IMR-90 (cell line): ENCODE measurements around the gene TMEM184B. TPM values are rescaled to one million over a fixed set of nuclear protein-coding genes. Genes with fewer than 3 reads are reported as not detected.

Experiments used
- ATAC-seq: fragments of 200-7000 bp; cut with Tn5 transposase; 2 replicates; pipeline ENCODE4 v1.9.1; 2020; ENCODE audit warnings: low read depth, mild to moderate bottlenecking, moderate library complexity
- BruUV-seq: library from RNA; stranded (reverse); fragments of 400-500 nt; replicated peaks from 2 replicates; lab custom pipeline; 2021; lab: Mats Ljungman, UMichigan
- CTCF ChIA-PET: fragments of 300-600 bp; formaldehyde crosslinking; extraction: SDS; loops from one replicate; lab custom pipeline; 2021; ENCODE audit warnings: antibody characterized with exemption; lab: Yijun Ruan, JAX
- POLR2A ChIA-PET: fragments of 300-600 bp; sonication (Branson Sonifier 250); formaldehyde crosslinking; loops from one replicate; lab custom pipeline; 2022; ENCODE audit warnings: antibody characterized with exemption; ENCODE audit not compliant: unreplicated experiment; lab: Charles Lee
- DNase-seq: peaks from one replicate; pipeline ENCODE4 v3.0.0; 2013
- H2AFZ ChIP-seq: replicated peaks from 2 replicates; pipeline ENCODE3; 2013; ENCODE audit warnings: low read length, mild to moderate bottlenecking; ENCODE audit not compliant: poor library complexity
- H2AK5ac ChIP-seq: 2 replicates; pipeline ENCODE4 v1.6.1; 2013; ENCODE audit warnings: low read depth, low read length, inconsistent platforms
- H2AK9ac ChIP-seq: replicated peaks from 2 replicates; pipeline ENCODE3; 2013; ENCODE audit warnings: mild to moderate bottlenecking, low read depth, low read length, moderate library complexity; ENCODE audit not compliant: poor library complexity
- H2BK120ac ChIP-seq: 2 replicates; pipeline ENCODE4 v1.6.1; 2013; ENCODE audit warnings: low read depth, low read length, inconsistent platforms
- H2BK15ac ChIP-seq: 3 replicates; pipeline ENCODE4 v1.6.1; 2013; ENCODE audit warnings: low read depth, low read length, inconsistent platforms
- H2BK20ac ChIP-seq: 2 replicates; pipeline ENCODE4 v1.6.1; 2013; ENCODE audit warnings: low read depth, mild to moderate bottlenecking, inconsistent platforms, low read length, moderate library complexity
- H2BK5ac ChIP-seq: 2 replicates; pipeline ENCODE4 v1.6.1; 2013; ENCODE audit warnings: mild to moderate bottlenecking, low read depth, low read length, inconsistent platforms; ENCODE audit not compliant: poor library complexity, severe bottlenecking
- H3K14ac ChIP-seq: replicated peaks from 2 replicates; pipeline ENCODE4 v1.6.1; 2013; ENCODE audit warnings: low read depth, low read length, inconsistent platforms
- H3K18ac ChIP-seq: 2 replicates; pipeline ENCODE4 v1.6.1; 2013; ENCODE audit warnings: low read depth, low read length, control low read depth
- H3K23ac ChIP-seq: 2 replicates; pipeline ENCODE4 v1.6.1; 2013; ENCODE audit warnings: low read depth, low read length, inconsistent platforms
- H3K27ac ChIP-seq: 2 replicates; pipeline ENCODE4 v1.5.1; 2013; ENCODE audit warnings: mild to moderate bottlenecking, control low read depth, low read length; ENCODE audit not compliant: insufficient read depth
- H3K27me3 ChIP-seq: 2 replicates; pipeline ENCODE4 v1.6.1; 2013; ENCODE audit warnings: low read length; ENCODE audit not compliant: control insufficient read depth, insufficient read depth
- H3K36me3 ChIP-seq: 2 replicates; pipeline ENCODE4 v1.6.1; 2013; ENCODE audit warnings: low read length, mixed read lengths; ENCODE audit not compliant: control insufficient read depth, insufficient read depth
- H3K4ac ChIP-seq: 2 replicates; pipeline ENCODE4 v1.6.1; 2013; ENCODE audit warnings: low read depth, low read length, inconsistent platforms
- H3K4me1 ChIP-seq: 2 replicates; pipeline ENCODE4 v1.6.1; 2013; ENCODE audit warnings: low read length, mixed read lengths; ENCODE audit not compliant: control insufficient read depth, insufficient read depth
- H3K4me2 ChIP-seq: 2 replicates; pipeline ENCODE4 v1.6.1; 2013; ENCODE audit warnings: low read depth, mild to moderate bottlenecking, control low read depth, low read length, moderate library complexity
- H3K4me3 ChIP-seq: 2 replicates; pipeline ENCODE4 v1.5.1; 2013; ENCODE audit warnings: low read depth, mild to moderate bottlenecking, control low read depth, low read length, moderate library complexity; ENCODE audit not compliant: insufficient read depth
- H3K56ac ChIP-seq: 2 replicates; pipeline ENCODE4 v1.6.1; 2013; ENCODE audit warnings: low read length, inconsistent platforms; ENCODE audit not compliant: insufficient read depth; ENCODE audit errors: extremely low read depth
- H3K79me1 ChIP-seq, 2 experiments: 2 replicates each; pipeline ENCODE4 v1.6.1; 2013; ENCODE audit warnings: low read length in 2 of 2, inconsistent platforms in 1 of 2, low read depth in 1 of 2
- H3K9ac ChIP-seq: 2 replicates; pipeline ENCODE4 v1.6.1; 2013; ENCODE audit warnings: low read depth, low read length, control low read depth
- H3K9me1 ChIP-seq: 2 replicates; pipeline ENCODE4 v1.6.1; 2013; ENCODE audit warnings: low read length, inconsistent platforms; ENCODE audit not compliant: insufficient read depth
- H3K9me3 ChIP-seq: 2 replicates; pipeline ENCODE4 v1.6.1; 2013; ENCODE audit warnings: low read length; ENCODE audit not compliant: control insufficient read depth, insufficient read depth
- H4K20me1 ChIP-seq: 2 replicates; pipeline ENCODE4 v1.6.1; 2013; ENCODE audit warnings: low read length, inconsistent platforms; ENCODE audit not compliant: insufficient read depth
- H4K5ac ChIP-seq: 2 replicates; pipeline ENCODE4 v1.6.1; 2013; ENCODE audit warnings: mild to moderate bottlenecking, low read depth, low read length, control low read depth
- H4K8ac ChIP-seq, 2 experiments: 2 replicates each; pipeline ENCODE4 v1.6.1; 2013; ENCODE audit warnings: low read depth in 2 of 2, low read length in 2 of 2, control low read depth in 1 of 2, inconsistent platforms in 1 of 2
- H4K91ac ChIP-seq: 2 replicates; pipeline ENCODE4 v1.6.1; 2013; ENCODE audit warnings: low read depth, low read length, inconsistent platforms; ENCODE audit not compliant: insufficient read depth
- CEBPB ChIP-seq: IDR thresholded peaks from 2 replicates; pipeline ENCODE4 v1.6.1; 2012; ENCODE audit warnings: low read depth, low read length, improper control_type of control experiment
- CHD1 ChIP-seq: IDR thresholded peaks from 2 replicates; pipeline ENCODE4 v1.6.1; 2012; ENCODE audit warnings: low read depth, low read length, improper control_type of control experiment
- MXI1 ChIP-seq: IDR thresholded peaks from 2 replicates; pipeline ENCODE4 v1.6.1; 2012; ENCODE audit warnings: low read depth, mild to moderate bottlenecking, low read length, moderate library complexity, borderline replicate concordance
- NFE2L2 ChIP-seq: fragments of 150-350 bp; IDR thresholded peaks from 2 replicates; pipeline ENCODE4 v1.6.1; 2016; ENCODE audit warnings: low read depth, mild to moderate bottlenecking, low read length
- POLR2A ChIP-seq: IDR thresholded peaks from 2 replicates; pipeline ENCODE4 v1.6.1; 2012; ENCODE audit warnings: mild to moderate bottlenecking, low read depth, low read length
- RAD21 ChIP-seq: IDR thresholded peaks from 2 replicates; pipeline ENCODE4 v1.6.1; 2012; ENCODE audit warnings: low read length, improper control_type of control experiment
- RFX5 ChIP-seq: IDR thresholded peaks from 2 replicates; pipeline ENCODE4 v1.8.0; 2012; ENCODE audit warnings: low read depth, mild to moderate bottlenecking, low read length, moderate library complexity
- SMC3 ChIP-seq: fragments of 150-350 bp; IDR thresholded peaks from 2 replicates; pipeline ENCODE4 v1.6.1; 2016; ENCODE audit warnings: low read depth, mild to moderate bottlenecking, antibody characterized with exemption, low read length, moderate library complexity
- WGBS, 2 experiments: methylation state at CpG; one replicate each; pipeline versions ENCODE4 v1.1.5 to v1.1.7; 2013; ENCODE audit warnings: missing lambda C conversion rate in 2 of 2; ENCODE audit not compliant: insufficient read length in 1 of 2; ENCODE audit errors: extremely low coverage in 2 of 2; 5-methylcytosine and 5-hydroxymethylcytosine counted together
- dilution Hi-C: fragments of 300-500 bp; cut with HindIII; formaldehyde crosslinking; loops from one replicate; pipeline ENCODE4 v1.14.3; 2018; ENCODE audit warnings: low sequenced_read_pairs; ENCODE audit not compliant: unreplicated experiment
- in situ Hi-C: fragments of 300-500 bp; cut with MboI; formaldehyde crosslinking; loops from 3 replicates; pipeline ENCODE4 v1.14.3; 2019; ENCODE audit warnings: low sequenced_read_pairs, inconsistent platforms, mixed read lengths
- intact Hi-C: fragments of 100-400 bp; cut with micrococcal nuclease; formaldehyde crosslinking; loops from 2 replicates; pipeline ENCODE4 v1.10.0; 2022
- polyA plus RNA-seq, 3 experiments: library from polyadenylated mRNA; depleted of rRNA; stranded (reverse); fragments of >200 nt; gene quantifications; 2 replicates each; pipeline ENCODE4 v1.2.3, GENCODE V29; 2012; ENCODE audit warnings: low replicate concordance in 1 of 3
- total RNA-seq: library from RNA; depleted of rRNA; stranded (reverse); fragments of >200 nt; gene quantifications from 2 replicates; pipeline ENCODE4 v1.2.3, GENCODE V29; 2012
- TF ChIP-seq, protein P1 (sequence below): fragments of 150-350 bp; IDR thresholded peaks from 2 replicates; pipeline ENCODE4 v1.6.1; 2017; ENCODE audit warnings: mild to moderate bottlenecking, antibody characterized with exemption, low read length, low read depth

The TMEM184B gene
- total and polyA plus RNA-seq, 2 of the 4 experiments (the other 2 are of a cell fraction) = 9.1 to 81.1 TPM

DNA sequence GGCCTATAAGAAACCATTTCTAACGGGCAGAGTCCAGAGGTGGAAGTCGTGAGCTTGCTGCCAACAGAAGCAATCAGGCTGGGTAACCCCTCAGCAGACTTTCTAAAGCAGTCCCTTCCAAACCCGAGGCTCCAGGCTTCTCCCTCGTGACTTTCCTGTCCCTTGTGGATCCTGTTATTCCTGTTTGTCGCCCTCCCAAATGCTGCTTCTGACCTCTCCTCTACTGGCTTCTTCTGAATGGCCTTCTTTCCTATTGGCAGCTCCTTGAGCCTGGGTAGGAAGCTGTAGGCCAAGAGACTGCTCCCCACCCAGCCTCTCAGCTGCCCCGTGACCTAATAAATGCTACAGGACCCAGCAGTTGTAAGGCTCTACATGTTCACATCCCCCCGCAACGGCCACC is 36.0 kb downstream of the TMEM184B start:
- Histone ChIP-seq H2BK15ac (no peak overlapping the region), H3K4me3 (no peak overlapping the region), H3K23ac (no peak overlapping the region), H3K27me3 (no peaks in the 10 kb centered on the region), H2BK5ac (no peak overlapping the region), H4K91ac (no peak overlapping the region), H3K36me3 (peaks cover 41% of the 10 kb centered on the region), H3K4me1 (peaks cover 26% of the 10 kb centered on the region), H4K8ac (no peak overlapping the region), H2BK120ac (no peak overlapping the region), H2BK20ac (no peak overlapping the region), H3K18ac (no peak overlapping the region), H2AK5ac (no peak overlapping the region; the same call in 1 of the 2 replicates), H3K9me1 (peaks cover 31% of the 10 kb centered on the region), H4K5ac (no peak overlapping the region), H3K79me1 (peaks cover 20 to 93% of the 10 kb centered on the region in 2 experiments; a peak in 3 of 4 replicates), H4K20me1 (peaks cover 8% of the 10 kb centered on the region; the same call in 1 of the 2 replicates), H3K27ac (no peak overlapping the region), H3K4me2 (no peak overlapping the region), H3K56ac (no peak overlapping the region), H3K9me3 (no peaks in the 10 kb centered on the region), H3K14ac (no peak overlapping the region), H2AFZ (no peak overlapping the region), H3K4ac (no peak overlapping the region), H2AK9ac (no peak overlapping the region), H3K9ac (no peak overlapping the region)
- DNase-seq (no peak), ATAC-seq (no peak)
- POLR2A ChIA-PET = no interaction called here
- CTCF ChIA-PET = no interaction called here
- no peak for TF ChIP-seq RFX5
- TF ChIP-seq MXI1 = no peak
- no peak for TF ChIP-seq CEBPB
- TF ChIP-seq, protein P1, sequence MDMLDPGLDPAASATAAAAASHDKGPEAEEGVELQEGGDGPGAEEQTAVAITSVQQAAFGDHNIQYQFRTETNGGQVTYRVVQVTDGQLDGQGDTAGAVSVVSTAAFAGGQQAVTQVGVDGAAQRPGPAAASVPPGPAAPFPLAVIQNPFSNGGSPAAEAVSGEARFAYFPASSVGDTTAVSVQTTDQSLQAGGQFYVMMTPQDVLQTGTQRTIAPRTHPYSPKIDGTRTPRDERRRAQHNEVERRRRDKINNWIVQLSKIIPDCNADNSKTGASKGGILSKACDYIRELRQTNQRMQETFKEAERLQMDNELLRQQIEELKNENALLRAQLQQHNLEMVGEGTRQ = no peak
- no peak for TF ChIP-seq POLR2A
- no peak for TF ChIP-seq RAD21
- no peak for TF ChIP-seq SMC3
- TF ChIP-seq CHD1 = no peak
- TF ChIP-seq NFE2L2 = no peak
- intact Hi-C loops (no loop called here), dilution Hi-C loops (no loop called here), in situ Hi-C loops (no loop called here)
- 94% methylated on average over 5 of the region's 8 CpGs; no CpG with 5 or more reads in 1 of the 2 experiments for WGBS, 2 experiments
- BruUV-seq = no TSS peak
